ENCODE measurements around the gene CCL5.

The CCL5 gene

GRCh38 chr17:35879773-35880654 is at the start of gene CCL5:
TSS of gene CCL5 (minus strand) at chr17:35880360.
- peak; percentile 43 for DNase-seq

DNA sequence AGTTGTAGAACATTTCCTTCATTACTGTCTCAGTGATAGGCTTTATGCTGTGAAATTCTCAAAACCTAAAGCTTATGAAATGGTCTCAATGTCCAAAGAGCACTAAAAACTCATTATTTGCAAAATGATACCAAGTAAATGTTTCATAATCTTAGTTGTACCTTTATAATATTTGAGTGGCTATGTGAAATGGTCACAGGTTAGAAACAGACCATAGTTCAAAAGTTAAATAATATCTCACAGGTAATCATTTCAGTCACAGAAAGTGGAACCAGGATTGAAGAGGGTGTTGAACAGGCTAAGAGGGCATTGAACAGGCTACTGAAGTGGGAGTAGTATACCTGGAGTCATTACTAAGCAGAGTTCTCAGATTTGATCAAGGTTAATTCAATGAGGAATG is 47.6 kb upstream of the CCL5 start:
- DNase-seq: no peak

DNA sequence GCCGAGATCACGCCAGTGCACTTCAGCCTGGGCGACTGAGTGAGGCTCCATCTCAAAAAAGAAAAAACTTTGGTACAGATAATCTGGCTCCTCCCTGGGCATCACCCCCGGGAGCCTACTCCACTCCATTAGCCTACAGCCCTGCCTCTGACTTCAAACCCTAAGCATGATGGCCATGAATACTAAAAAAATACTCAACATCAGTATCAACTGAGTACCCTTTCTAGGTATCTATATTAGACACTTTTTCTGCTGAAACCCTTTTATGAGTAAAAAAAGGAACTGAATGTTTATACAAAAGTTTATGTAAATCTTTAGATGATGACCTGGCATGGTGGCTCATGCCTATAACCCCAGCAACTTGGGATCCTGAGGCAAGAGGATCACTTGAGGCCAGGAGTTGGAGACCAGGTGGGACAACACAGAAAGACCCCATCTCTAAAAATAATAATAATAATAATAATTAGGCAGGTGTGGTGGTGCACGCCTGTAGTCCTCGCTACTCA is 43.5 kb upstream of the CCL5 start:
- DNase-seq: no peak

GRCh38 chr17:35920229-35920628 is 40.1 kb upstream of the CCL5 start:
- no peak for DNase-seq

GRCh38 chr17:35918665-35919064 is 38.5 kb upstream of the CCL5 start:
- no peak for DNase-seq

- DNase-seq: no peak
Measured at GRCh38 chr17:35917519-35918213, 37.5 kb upstream of the CCL5 start.

DNA sequence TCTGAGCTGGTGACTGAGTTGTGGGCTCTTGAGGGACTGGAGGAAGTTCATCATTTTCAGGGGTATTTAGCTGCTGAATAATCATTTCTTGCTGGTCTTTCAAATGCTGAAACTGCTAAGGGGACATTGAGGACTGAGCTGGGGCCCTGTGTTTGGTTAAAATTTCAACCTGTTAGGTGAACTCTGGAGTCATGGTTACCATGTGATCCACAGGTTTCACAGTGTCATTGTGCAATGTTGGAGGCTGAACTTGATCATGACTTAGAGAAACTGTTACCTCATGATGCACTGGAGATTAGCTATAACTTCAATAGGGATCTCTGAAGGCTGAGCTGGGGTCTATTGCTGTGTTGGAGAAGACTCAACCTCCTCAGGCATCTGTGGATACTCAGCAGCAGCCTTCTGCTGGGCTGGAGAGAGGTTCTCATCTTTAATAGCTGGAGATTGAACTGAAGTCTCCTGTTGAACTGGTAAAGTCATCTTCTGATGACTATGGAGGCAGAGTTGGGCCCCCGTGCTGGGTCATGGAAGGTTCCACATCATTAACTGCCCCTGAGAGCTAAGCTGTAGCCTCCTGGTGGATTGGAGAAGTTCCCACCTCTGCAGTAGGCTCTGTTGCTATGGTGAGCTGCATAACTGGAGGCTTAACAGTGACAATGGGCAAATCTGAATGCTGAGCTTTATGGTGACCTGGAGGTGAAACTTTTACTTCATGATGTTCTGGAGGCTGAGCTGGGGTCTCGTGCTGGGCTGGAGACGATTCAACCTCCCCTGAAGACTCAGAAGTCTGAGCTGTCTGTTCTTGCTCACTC is 35.2 kb upstream of the CCL5 start:
- DNase-seq: no peak

DNA sequence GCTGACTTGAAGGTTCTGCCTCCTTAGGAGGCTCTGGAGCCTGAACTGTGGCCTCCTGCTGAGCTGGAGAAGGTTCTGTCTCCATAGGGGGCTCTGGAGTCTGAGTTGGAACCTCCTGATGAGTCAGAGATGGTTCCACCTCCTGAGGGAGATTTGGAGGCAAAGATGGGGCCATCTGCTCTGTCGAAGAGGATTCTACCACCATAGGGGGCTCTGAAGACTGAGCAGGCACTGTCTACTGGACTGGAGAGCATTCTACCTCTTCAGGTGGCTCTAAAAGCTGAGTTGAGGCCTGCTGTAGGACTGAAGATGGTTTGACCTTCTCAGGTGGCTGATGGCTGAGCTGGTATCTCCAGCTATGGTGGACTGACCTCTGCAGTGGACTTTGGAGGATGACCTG is 34.2 kb upstream of the CCL5 start:
- no peak for DNase-seq

DNA sequence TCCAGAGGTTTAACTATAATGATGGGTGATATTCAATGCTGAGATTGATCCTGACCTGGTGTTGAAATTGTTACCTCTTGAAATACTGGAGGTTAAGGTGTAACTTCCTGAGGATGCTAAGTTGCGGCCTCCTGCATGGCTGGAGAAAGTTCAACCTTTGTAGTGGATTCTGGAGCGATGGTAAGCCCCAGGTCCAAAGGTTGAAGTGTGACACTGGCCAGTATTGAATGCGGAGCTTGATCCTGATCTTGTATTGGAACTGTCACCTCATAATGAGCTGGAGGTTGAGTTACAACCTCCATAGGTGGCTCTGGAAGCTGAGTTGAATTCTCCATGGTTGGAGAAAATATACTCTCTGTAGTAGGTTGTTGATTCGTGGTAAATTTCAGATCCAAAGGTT is 33.4 kb upstream of the CCL5 start:
- DNase-seq: no peak

GRCh38 chr17:35912942-35913341 is 32.8 kb upstream of the CCL5 start:
- DNase-seq: no peak

DNA sequence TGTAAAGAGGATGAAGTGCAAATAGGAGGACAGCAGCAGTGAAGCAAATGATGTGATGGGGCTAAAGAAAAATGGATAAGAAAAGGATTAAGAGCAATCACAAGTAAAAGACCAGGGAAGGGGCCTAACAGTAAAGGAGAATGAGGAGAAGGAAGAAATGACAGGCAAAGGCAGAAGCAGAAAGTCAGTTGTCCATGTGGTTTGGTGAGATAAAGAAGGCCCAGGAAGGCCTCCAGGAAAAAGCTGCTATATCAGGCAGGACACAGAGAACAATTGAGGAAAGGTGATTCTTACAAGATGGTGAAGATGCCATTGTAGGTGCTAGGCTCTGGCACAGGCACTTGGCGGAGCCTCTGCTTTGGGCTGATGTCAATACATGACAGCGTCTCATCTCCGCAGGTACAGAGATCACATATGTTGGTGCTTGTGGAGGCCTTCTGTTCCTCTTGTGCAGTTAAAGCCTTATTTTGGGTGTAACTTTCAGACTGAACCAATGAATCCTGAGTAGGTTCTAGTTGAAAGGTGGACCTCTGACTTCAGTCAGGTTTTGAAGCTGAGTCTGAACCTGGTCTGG is 32.3 kb upstream of the CCL5 start:
- DNase-seq: no peak

- DNase-seq: no peak
Measured at GRCh38 chr17:35909408-35909807, 29.2 kb upstream of the CCL5 start.

DNA sequence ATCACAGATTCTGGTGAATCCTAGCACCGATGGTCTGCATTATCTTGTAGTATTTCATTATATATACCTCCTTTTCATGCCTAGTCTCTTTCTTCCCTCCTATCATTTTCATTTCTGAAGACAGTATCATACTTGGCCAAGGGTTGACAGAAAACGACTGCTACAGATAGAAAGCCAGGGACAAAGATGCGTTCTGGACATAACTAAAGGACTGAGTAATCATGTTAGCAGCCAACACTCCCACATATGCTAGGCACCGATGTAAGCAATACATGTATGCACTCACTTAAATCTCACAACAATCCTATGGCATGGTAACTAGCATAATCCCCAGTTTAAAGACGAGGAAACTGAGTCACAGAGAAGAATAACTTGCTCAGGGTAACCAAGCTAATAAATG is 27.5 kb upstream of the CCL5 start:
- no peak for DNase-seq

DNA sequence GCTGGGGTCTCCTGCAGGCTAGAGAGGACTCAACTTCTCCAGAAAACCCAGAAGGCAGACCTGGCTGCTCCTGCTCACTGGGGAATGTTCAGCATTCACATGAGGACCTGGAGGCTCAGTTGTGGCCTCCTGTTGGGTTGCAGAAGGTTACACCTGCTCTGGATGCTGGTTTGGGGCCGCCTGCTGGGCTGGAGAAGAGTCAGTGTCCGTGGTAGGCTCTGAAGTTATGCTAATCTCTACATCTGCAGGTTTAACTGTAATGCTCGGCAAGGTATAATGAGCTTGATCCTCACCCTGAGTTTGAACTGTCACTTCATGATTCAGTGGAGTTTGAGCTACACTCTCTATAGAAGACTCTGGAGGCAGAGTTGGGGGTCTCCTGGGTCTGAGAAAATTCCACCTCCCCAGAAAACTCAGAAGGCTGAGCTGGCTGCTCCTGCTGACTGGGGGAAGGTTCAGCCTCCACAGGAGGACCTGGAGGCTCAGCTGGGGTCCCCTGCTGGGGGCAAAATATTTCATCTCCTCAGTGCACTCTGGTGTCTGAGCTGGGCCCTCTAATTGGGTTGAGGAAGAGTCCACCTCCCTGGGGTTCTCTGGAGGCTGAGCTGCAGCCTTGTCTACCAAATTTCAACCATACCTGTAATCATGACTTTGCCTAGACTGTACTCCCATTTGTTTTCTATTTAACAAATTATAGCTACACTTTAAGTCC is 26.9 kb upstream of the CCL5 start:
- DNase-seq: no peak

GRCh38 chr17:35906191-35906925 is 26.2 kb upstream of the CCL5 start:
- DNase-seq: no peak

DNA sequence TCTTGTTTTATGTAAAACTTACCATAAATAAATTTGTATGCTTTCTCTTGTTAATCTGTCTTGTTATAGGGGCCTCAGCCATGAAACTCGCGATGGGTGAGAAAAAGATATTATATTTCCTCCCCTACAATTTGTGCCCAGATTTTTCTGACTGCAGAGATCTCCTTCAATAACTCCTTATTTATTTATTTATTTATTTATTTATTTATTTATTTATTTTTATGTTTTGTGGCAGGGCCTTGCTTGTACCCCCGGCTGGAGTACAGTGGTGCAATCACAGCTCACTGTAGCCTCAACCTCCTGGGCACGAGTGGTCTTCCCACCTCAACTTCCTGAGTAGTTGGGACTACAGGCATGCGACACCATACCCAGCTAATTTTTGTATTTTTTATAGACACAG is 23.3 kb upstream of the CCL5 start:
- no peak for DNase-seq

DNA sequence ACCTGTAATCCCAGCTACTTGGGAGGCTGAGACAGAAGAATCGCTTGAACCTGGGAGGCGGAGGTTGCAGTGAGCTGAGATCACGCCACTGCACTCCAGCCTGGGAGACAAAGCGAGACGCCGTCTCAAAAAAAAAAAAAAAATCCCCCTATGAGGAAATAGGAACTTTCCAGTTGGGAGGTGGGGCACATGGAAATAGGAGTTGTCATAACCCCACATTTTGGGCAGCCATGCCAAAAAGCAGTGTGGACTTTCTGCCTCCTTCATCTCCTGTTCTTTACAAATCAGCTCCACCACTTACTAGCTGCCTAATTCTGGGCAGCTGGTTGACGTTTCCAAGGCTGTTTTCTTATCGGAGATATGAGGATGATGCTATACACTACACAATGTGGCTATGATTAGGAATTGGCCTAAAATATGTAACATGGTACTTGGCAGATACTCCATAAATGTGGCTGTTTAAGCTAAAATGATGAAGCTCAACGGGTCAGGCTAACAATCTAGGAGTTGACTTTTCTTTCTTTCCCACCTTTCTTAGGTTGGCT is 21.5 kb upstream of the CCL5 start:
- DNase-seq: no peak

GRCh38 chr17:35900708-35901480 is 20.7 kb upstream of the CCL5 start:
- no peak for DNase-seq

GRCh38 chr17:35900280-35900679 is 20.1 kb upstream of the CCL5 start:
- DNase-seq: no peak

DNA sequence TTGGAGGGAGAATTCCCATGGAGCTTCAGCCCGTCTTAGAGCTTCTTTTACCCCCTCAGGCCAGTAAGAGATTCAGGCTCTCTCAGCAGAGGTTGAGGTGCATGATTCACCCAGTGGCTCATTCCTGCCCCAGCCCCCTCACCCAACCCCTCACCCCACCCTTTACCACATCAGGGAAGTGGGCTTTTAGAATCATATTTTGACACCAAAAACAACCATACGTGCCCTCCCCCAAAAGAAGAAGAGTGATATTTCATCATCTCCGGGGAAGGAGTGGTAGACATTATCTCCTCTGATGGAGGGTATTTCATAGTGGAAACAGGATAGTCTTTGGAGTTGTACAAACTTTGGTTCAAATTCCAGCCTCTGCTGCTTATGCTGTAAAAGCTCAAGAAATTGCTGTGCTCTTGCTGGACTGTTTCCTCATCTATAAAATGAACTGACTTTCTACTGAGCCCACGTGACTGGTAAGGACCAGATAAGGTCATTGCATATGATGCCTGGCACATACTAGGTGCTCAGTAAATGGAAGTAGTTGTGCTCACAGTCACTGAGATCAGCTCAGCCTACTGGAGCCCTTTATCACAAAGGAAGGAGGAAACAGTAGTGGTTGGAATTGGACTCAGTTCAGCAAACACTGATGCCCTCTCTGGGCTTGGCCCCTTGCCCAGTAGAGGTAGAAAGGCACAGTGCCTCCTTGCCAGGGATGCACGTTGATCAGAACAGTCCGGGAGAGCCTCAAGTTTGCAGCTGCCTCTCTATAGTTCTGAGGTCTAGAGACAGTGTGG is 18.3 kb upstream of the CCL5 start:
- peak; percentile 46 for DNase-seq
